ENCODE measurements around the gene DEFB131B. TPM values are rescaled to one million over a fixed set of nuclear protein-coding genes. Genes with fewer than 3 reads are reported as not detected.
"Not testable (repeated sequence)": the region's sequence is repeated elsewhere in the genome, so short reads cannot be mapped to it uniquely, and the experiment has no call there.

DEFB131B gene
- total RNA-seq = not detected in 2 replicates

GRCh38 chr11:71878059-71878458 lies at the start of gene DEFB131B:
Gene DEFB131B, plus strand, starts transcription at chr11:71878453. Its CDS starts 0 bp downstream, at chr11:71878453.
- H3K4me3 ChIP-seq (ENCODE audit: low read depth, low read length) = not testable (repeated sequence)

DNA sequence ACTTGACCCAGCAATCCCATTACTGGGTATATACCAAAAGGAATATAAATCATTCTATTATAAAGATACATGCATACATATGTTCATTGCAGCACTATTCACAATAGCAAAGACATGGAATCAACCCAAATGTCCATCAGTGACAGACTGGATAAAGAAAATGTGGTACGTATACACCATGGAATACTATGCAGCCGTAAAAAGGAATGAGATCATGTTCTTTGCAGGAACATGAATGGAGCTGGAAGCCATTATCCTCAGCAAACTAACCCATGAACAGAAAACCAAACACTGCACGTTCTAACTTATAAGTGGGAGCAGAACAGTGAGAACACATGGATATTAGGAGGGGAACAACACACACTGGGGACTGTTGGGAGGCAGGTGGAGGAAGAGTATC lies 49.0 kb upstream of the DEFB131B start:
- not testable (repeated sequence) for H3K4me3 ChIP-seq (ENCODE audit: low read depth, low read length); DNase-seq (ENCODE audit: low read depth); H3K36me3 ChIP-seq (ENCODE audit: control insufficient read depth, insufficient read depth, low read length); H3K27me3 ChIP-seq (ENCODE audit: control insufficient read depth, insufficient read depth, low read length)

More at GRCh38 chr11:71878059-71878458, at the start of gene DEFB131B:
- DNase-seq (ENCODE audit: low read depth); H3K27me3 ChIP-seq (ENCODE audit: control insufficient read depth, insufficient read depth, low read length); H3K36me3 ChIP-seq (ENCODE audit: control insufficient read depth, insufficient read depth, low read length): not testable (repeated sequence)

DNA sequence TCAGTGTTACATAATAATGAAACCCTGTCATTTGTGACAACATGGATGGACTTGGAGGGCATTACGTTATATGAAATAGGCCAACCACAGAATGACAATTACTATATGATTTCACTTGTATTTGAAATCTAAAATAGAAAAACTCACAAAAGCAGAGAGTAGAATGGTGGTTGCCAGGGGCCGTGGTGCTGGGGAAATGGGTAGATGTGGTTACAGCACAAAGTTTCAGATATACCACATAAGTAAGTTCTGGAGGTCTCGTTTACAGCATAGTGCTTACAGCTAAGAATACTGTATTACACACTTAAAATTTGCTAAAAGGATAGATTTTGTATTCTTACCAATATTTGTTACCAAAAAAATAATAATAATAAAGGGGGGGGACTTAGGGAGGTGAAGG lies 48.6 kb upstream of the DEFB131B start:
- not testable (repeated sequence) for H3K27me3 ChIP-seq (ENCODE audit: control insufficient read depth, insufficient read depth, low read length); DNase-seq (ENCODE audit: low read depth); H3K4me3 ChIP-seq (ENCODE audit: low read depth, low read length); H3K36me3 ChIP-seq (ENCODE audit: control insufficient read depth, insufficient read depth, low read length)

GRCh38 chr11:71832811-71833210 lies 45.4 kb upstream of the DEFB131B start, which contains the start of gene DEFB108B:
Gene DEFB108B, plus strand, starts transcription at chr11:71833200. Its CDS starts 0 bp downstream, at chr11:71833200.
- not testable (repeated sequence) for H3K4me3 ChIP-seq (ENCODE audit: low read depth, low read length); H3K36me3 ChIP-seq (ENCODE audit: control insufficient read depth, insufficient read depth, low read length); H3K27me3 ChIP-seq (ENCODE audit: control insufficient read depth, insufficient read depth, low read length); DNase-seq (ENCODE audit: low read depth)

DNA sequence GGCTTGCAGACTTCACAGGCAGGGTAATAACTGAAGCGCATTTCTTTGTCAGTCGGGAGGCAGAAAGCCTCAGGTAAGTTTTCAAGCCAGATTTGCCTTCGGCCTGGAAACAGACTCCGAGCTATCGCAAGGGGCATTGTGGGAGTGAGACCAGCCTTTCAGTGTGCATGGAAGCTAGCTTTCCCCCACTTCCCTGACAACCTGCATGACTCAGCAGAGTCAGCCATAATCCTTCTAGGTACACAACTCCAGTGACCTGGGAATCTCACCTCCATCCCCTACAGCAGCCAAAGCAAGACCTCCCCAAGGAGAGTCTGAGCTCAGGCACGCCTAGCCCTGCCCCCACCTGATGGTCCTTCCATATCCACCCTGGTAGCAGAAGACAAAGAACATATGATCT lies 35.5 kb upstream of the DEFB131B start:
- H3K36me3 ChIP-seq (ENCODE audit: control insufficient read depth, insufficient read depth, low read length); H3K27me3 ChIP-seq (ENCODE audit: control insufficient read depth, insufficient read depth, low read length); H3K4me3 ChIP-seq (ENCODE audit: low read depth, low read length); DNase-seq (ENCODE audit: low read depth): not testable (repeated sequence)

DNA sequence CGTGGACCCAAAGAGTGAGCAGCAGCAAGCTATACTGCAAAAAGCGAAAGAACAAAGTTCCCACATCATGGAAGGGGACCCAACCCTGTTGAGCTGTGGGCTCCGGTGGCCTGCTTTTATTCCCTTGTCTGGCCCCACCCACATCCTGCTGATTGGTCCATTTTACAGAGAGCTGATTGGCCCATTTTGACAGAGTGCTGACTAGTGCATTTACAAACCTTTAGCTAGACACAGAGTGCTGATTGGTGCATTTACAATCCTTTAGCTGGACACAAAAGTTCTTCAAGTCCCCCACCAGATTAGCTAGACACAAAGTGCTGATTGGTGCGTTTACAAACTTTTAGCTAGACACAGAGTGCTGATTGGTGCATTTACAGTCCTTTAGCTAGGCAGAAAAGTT lies 34.9 kb upstream of the DEFB131B start:
- DNase-seq (ENCODE audit: low read depth); H3K4me3 ChIP-seq (ENCODE audit: low read depth, low read length); H3K36me3 ChIP-seq (ENCODE audit: control insufficient read depth, insufficient read depth, low read length); H3K27me3 ChIP-seq (ENCODE audit: control insufficient read depth, insufficient read depth, low read length): not testable (repeated sequence)

GRCh38 chr11:71843858-71844257 lies 34.4 kb upstream of the DEFB131B start:
- Histone ChIP-seq H3K4me3 (ENCODE audit: low read depth, low read length) (no peak overlapping the region), H3K36me3 (ENCODE audit: control insufficient read depth, insufficient read depth, low read length) (no peaks in the 10 kb centered on the region), H3K27me3 (ENCODE audit: control insufficient read depth, insufficient read depth, low read length) (no peaks in the 10 kb centered on the region)
- DNase-seq (ENCODE audit: low read depth) = no peak
- TF ChIP-seq CTCF (IDR thresholded peaks at IDR 0.05; ENCODE audit: insufficient read depth, low read length, poor library complexity, severe bottlenecking) = no peak

- not testable (repeated sequence) for H3K36me3 ChIP-seq (ENCODE audit: control insufficient read depth, insufficient read depth, low read length); H3K4me3 ChIP-seq (ENCODE audit: low read depth, low read length)
These were observed 24.4 kb upstream of the DEFB131B start for GRCh38 chr11:71853895-71854294.

DNA sequence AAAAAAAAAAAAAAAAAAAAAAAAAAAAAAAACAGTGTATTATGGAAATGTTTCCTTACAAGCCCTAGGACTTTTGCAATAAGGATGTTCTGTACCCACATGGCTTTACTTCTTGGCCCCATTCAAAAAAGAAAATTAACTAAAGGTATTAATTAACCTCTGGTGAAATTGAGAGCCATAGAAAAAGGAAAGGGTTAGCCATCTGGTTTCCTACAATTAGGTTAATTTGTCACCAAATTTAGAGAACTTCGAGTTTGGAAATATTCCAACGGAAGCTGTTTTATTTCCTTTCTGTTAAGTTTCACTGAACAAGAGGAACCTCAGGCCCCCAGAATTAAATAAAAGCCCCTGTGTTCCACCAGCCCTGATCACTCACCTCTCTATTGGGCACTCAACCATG lies 22.4 kb upstream of the DEFB131B start:
- H3K36me3 ChIP-seq (ENCODE audit: control insufficient read depth, insufficient read depth, low read length); H3K4me3 ChIP-seq (ENCODE audit: low read depth, low read length); DNase-seq (ENCODE audit: low read depth): not testable (repeated sequence)

More at GRCh38 chr11:71853895-71854294, 24.4 kb upstream of the DEFB131B start:
- not testable (repeated sequence) for DNase-seq (ENCODE audit: low read depth); H3K27me3 ChIP-seq (ENCODE audit: control insufficient read depth, insufficient read depth, low read length)

DNA sequence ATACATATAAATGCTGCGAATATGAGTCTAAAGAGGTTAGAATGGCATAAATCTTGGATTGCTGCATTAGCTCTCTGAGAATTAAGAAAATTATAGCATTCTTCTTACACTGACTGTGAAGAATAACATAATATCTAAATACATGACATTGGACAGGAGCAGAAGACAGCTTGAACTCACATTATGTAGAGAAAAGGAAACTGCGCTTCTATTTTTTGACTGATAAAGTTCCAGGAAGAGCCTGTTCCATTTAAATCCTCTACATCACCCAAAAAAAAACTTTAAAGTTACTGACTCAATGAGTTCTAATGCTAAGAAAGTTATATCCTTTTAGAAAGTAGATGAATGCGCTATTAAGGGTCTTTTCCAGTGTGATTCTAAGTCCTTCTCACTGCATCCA lies 17.4 kb upstream of the DEFB131B start:
- not testable (repeated sequence) for H3K4me3 ChIP-seq (ENCODE audit: low read depth, low read length); H3K27me3 ChIP-seq (ENCODE audit: control insufficient read depth, insufficient read depth, low read length); DNase-seq (ENCODE audit: low read depth); H3K36me3 ChIP-seq (ENCODE audit: control insufficient read depth, insufficient read depth, low read length)

More for the DNA sequence above, 22.4 kb upstream of the DEFB131B start:
- H3K27me3 ChIP-seq (ENCODE audit: control insufficient read depth, insufficient read depth, low read length) = not testable (repeated sequence)
